ENCODE results near the gene ATF2. TPM values are rescaled to one million over a fixed set of nuclear protein-coding genes. Genes with fewer than 3 reads are reported as not detected.
A peak's percentile ranks its signal among the peaks of the same experiment; 100 is the strongest.

Gene ATF2
- total RNA-seq, 3 donors from 2014 or later (not counting 1 experiment from before 2014, with no cell fraction given): 66.7 to 76.5 (median 74.4) TPM

GRCh38 chr2:175181104-175181876 is 13.3 kb upstream of the ATF2 start, which contains the start of gene ATP5MC3:
TSS of gene ATP5MC3 (minus strand) at chr2:175181710. CDS start at chr2:175181393, 317 bp downstream.
- Mint-ChIP-seq H3K9me3 (no peaks in the 10 kb centered on the region), H3K27me3 (ENCODE audit: low read depth in 2 of 2) (no peaks in the 10 kb centered on the region), H3K4me1 (peaks cover 23 to 25% of the 10 kb centered on the region in 2 donors), H3K27ac (peak within 1 kb of the TSS; percentile 83 to 91), H3K4me3 (peak within 1 kb of the TSS; percentile 95), H3K36me3 (peaks cover 6% of the 10 kb centered on the region)
- H3K27me3 ChIP-seq (ENCODE audit: control insufficient read depth, insufficient read depth, low read length): no peaks in the 10 kb centered on the region
- TF ChIP-seq, protein P1, sequence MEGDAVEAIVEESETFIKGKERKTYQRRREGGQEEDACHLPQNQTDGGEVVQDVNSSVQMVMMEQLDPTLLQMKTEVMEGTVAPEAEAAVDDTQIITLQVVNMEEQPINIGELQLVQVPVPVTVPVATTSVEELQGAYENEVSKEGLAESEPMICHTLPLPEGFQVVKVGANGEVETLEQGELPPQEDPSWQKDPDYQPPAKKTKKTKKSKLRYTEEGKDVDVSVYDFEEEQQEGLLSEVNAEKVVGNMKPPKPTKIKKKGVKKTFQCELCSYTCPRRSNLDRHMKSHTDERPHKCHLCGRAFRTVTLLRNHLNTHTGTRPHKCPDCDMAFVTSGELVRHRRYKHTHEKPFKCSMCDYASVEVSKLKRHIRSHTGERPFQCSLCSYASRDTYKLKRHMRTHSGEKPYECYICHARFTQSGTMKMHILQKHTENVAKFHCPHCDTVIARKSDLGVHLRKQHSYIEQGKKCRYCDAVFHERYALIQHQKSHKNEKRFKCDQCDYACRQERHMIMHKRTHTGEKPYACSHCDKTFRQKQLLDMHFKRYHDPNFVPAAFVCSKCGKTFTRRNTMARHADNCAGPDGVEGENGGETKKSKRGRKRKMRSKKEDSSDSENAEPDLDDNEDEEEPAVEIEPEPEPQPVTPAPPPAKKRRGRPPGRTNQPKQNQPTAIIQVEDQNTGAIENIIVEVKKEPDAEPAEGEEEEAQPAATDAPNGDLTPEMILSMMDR (IDR thresholded peaks at IDR 0.05): no peak
- peaks cover 12% of the 10 kb centered on the region for H3K4me1 ChIP-seq (ENCODE audit: control insufficient read depth, insufficient read depth, low read length)
- H3K36me3 ChIP-seq (ENCODE audit: control insufficient read depth, insufficient read depth, low read length): peaks cover 32% of the 10 kb centered on the region
- intact Hi-C loops (cut with micrococcal nuclease): loop anchor here (1.0 kb wide), 1 partner anchor 14 kb away; no protein-coding TSS in a partner anchor
- peak within 1 kb of the TSS; percentile 62 for H3K4me3 ChIP-seq (ENCODE audit: low read length)
- no peaks in the 10 kb centered on the region for H3K9me3 ChIP-seq (ENCODE audit: control insufficient read depth, insufficient read depth, low read length)
- H3K27ac ChIP-seq (ENCODE audit: low read length): peak within 1 kb of the TSS; percentile 66
- DNase-seq: peak; percentile 83 to 98
- under 1% methylated on average over 51 of the region's 53 CpGs for WGBS (ENCODE audit: insufficient coverage)
- ATAC-seq: peak; percentile 89 to 93 (median 91)

DNA sequence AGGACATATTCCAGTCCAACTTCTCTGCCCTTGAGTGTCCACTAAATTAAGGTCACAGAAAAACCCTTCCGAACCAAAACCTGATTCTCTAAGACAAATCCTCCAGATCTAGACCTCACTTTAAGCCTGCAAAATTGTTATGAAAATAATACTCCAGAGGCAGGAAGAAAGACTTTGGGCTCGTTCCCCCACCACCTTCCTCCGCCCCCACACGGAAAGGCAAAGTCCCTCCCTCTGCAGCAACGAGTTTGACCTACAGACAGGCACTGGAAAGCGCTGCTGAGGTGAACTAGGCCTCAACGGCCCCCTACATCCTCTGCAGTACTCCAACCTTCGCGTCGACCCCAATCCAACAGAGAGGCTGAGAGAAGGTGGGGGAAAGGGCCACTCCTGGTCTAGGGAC is 12.7 kb upstream of the ATF2 start:
- H3K9me3 Mint-ChIP-seq: no peaks in the 10 kb centered on the region
- no peaks in the 10 kb centered on the region for H3K27me3 ChIP-seq (ENCODE audit: control insufficient read depth, insufficient read depth, low read length)
- peak overlapping the region; percentile 62 for H3K4me3 ChIP-seq (ENCODE audit: low read length)
- peak; percentile 53 to 64 (median 64) for ATAC-seq
- TF ChIP-seq, protein P1 (IDR thresholded peaks at IDR 0.05): no peak
- H3K27me3 Mint-ChIP-seq (ENCODE audit: low read depth in 2 of 2): no peaks in the 10 kb centered on the region
- peaks cover 6% of the 10 kb centered on the region for H3K36me3 Mint-ChIP-seq
- DNase-seq: peak; percentile 29 to 66
- no peaks in the 10 kb centered on the region for H3K9me3 ChIP-seq (ENCODE audit: control insufficient read depth, insufficient read depth, low read length)
- intact Hi-C loops (cut with micrococcal nuclease): loop anchor here (1.0 kb wide), 1 partner anchor 13 kb away; no protein-coding TSS in a partner anchor
- H3K4me3 Mint-ChIP-seq: peak overlapping the region; percentile 95
- peaks cover 12% of the 10 kb centered on the region for H3K4me1 ChIP-seq (ENCODE audit: control insufficient read depth, insufficient read depth, low read length)
- H3K27ac ChIP-seq (ENCODE audit: low read length): peak overlapping the region; percentile 66
- H3K4me1 Mint-ChIP-seq: peaks cover 23 to 29% of the 10 kb centered on the region in 2 donors
- 10% methylated on average over 10 of the region's 10 CpGs for WGBS (ENCODE audit: insufficient coverage)
- peaks cover 32% of the 10 kb centered on the region for H3K36me3 ChIP-seq (ENCODE audit: control insufficient read depth, insufficient read depth, low read length)
- peak overlapping the region; percentile 83 to 91 for H3K27ac Mint-ChIP-seq

- peak overlapping the region; percentile 16 to 32 for H3K27ac Mint-ChIP-seq
- H3K4me3 Mint-ChIP-seq: no peak overlapping the region
- ATAC-seq (no peak), DNase-seq (no peak)
- Histone ChIP-seq H3K27me3 (ENCODE audit: control insufficient read depth, insufficient read depth, low read length) (no peaks in the 10 kb centered on the region), H3K36me3 (ENCODE audit: control insufficient read depth, insufficient read depth, low read length) (peaks cover 37% of the 10 kb centered on the region), H3K9me3 (ENCODE audit: control insufficient read depth, insufficient read depth, low read length) (no peaks in the 10 kb centered on the region), H3K4me1 (ENCODE audit: control insufficient read depth, insufficient read depth, low read length) (peaks cover 6% of the 10 kb centered on the region), H3K27ac (ENCODE audit: low read length) (no peak overlapping the region), H3K4me3 (ENCODE audit: low read length) (no peak overlapping the region)
- intact Hi-C loops (cut with micrococcal nuclease): no loop called here
- TF ChIP-seq, protein P1 (IDR thresholded peaks at IDR 0.05): no peak
- peaks cover 6% of the 10 kb centered on the region for H3K36me3 Mint-ChIP-seq
- H3K9me3 Mint-ChIP-seq: no peaks in the 10 kb centered on the region
- 64% methylated on average over 3 of the region's 5 CpGs for WGBS (ENCODE audit: insufficient coverage)
- peaks cover 15 to 29% of the 10 kb centered on the region in 2 donors for H3K4me1 Mint-ChIP-seq
- H3K27me3 Mint-ChIP-seq (ENCODE audit: low read depth in 2 of 2): no peaks in the 10 kb centered on the region
Observed at GRCh38 chr2:175176624-175177023, 8.6 kb upstream of the ATF2 start.
